HL-60 (cell line): ENCODE measurements around the gene SCAMP3.

Experiments
- DNase-seq, 2 experiments: peaks; one replicate each; pipeline ENCODE4 v3.0.0-alpha.2; 2010 to 2020; ENCODE audit warnings: low read depth in 1 of 2, low spot score in 1 of 2
- H3K27ac ChIP-seq: fragments of 250-450 bp; sonication (Bioruptor Pico); replicated peaks from 2 replicates; pipeline ENCODE4 v1.5.1; 2020; ENCODE audit warnings: mild to moderate bottlenecking, moderate library complexity
- H3K27me3 ChIP-seq: fragments of 250-450 bp; sonication (Bioruptor Pico); 2 replicates; pipeline ENCODE4 v1.5.1; 2021; ENCODE audit warnings: mild to moderate bottlenecking, moderate library complexity; ENCODE audit not compliant: insufficient read depth, poor library complexity, severe bottlenecking
- H3K4me3 ChIP-seq: replicated peaks from 2 replicates; pipeline ENCODE4 v1.5.1; 2011; ENCODE audit warnings: mild to moderate bottlenecking, control low read depth, low read length; ENCODE audit not compliant: insufficient read depth
- GABPA ChIP-seq: IDR thresholded peaks from 2 replicates; pipeline ENCODE4 v1.6.1; 2012; ENCODE audit warnings: low read depth
- POLR2AphosphoS5 ChIP-seq: IDR thresholded peaks from 2 replicates; pipeline ENCODE4 v1.6.1; 2012; ENCODE audit warnings: low read depth
- SPI1 ChIP-seq: IDR thresholded peaks from 2 replicates; pipeline ENCODE4 v1.6.1; 2012; ENCODE audit warnings: low read depth, mild to moderate bottlenecking, borderline replicate concordance
- TF ChIP-seq, protein P1 (sequence below): IDR thresholded peaks from 2 replicates; pipeline ENCODE4 v1.6.1; 2012; ENCODE audit warnings: low read depth; ENCODE audit not compliant: insufficient replicate concordance
- TF ChIP-seq, protein P2 (sequence below): IDR thresholded peaks from one replicate; pipeline ENCODE4 v1.5.1; 2011; ENCODE audit warnings: low read length, control low read depth, inconsistent platforms; ENCODE audit not compliant: insufficient read depth

The SCAMP3 gene

DNA sequence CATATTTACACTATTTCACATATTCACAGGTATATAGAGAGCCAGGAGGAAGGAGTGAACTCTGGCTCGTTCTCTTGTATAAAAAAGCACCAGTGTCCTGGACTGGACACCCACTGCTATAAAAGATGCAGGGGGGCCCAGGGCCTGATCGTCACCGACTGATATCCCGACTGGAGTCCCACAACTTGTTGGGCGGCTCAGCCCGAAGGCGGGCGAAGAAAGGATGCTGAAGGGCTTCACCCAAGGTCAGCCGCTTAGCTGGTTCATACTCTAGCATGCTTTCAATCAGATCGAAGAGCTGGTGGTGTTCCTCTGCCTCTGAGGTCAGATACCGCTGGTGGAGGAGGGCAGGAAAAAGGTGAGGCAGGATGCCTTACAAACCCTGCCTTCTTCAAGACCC is 907 bp upstream of the SCAMP3 start:
- no peak for TF ChIP-seq POLR2AphosphoS5
- no peak for TF ChIP-seq SPI1
- TF ChIP-seq, protein P1, sequence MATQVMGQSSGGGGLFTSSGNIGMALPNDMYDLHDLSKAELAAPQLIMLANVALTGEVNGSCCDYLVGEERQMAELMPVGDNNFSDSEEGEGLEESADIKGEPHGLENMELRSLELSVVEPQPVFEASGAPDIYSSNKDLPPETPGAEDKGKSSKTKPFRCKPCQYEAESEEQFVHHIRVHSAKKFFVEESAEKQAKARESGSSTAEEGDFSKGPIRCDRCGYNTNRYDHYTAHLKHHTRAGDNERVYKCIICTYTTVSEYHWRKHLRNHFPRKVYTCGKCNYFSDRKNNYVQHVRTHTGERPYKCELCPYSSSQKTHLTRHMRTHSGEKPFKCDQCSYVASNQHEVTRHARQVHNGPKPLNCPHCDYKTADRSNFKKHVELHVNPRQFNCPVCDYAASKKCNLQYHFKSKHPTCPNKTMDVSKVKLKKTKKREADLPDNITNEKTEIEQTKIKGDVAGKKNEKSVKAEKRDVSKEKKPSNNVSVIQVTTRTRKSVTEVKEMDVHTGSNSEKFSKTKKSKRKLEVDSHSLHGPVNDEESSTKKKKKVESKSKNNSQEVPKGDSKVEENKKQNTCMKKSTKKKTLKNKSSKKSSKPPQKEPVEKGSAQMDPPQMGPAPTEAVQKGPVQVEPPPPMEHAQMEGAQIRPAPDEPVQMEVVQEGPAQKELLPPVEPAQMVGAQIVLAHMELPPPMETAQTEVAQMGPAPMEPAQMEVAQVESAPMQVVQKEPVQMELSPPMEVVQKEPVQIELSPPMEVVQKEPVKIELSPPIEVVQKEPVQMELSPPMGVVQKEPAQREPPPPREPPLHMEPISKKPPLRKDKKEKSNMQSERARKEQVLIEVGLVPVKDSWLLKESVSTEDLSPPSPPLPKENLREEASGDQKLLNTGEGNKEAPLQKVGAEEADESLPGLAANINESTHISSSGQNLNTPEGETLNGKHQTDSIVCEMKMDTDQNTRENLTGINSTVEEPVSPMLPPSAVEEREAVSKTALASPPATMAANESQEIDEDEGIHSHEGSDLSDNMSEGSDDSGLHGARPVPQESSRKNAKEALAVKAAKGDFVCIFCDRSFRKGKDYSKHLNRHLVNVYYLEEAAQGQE = no peak
- TF ChIP-seq, protein P2, sequence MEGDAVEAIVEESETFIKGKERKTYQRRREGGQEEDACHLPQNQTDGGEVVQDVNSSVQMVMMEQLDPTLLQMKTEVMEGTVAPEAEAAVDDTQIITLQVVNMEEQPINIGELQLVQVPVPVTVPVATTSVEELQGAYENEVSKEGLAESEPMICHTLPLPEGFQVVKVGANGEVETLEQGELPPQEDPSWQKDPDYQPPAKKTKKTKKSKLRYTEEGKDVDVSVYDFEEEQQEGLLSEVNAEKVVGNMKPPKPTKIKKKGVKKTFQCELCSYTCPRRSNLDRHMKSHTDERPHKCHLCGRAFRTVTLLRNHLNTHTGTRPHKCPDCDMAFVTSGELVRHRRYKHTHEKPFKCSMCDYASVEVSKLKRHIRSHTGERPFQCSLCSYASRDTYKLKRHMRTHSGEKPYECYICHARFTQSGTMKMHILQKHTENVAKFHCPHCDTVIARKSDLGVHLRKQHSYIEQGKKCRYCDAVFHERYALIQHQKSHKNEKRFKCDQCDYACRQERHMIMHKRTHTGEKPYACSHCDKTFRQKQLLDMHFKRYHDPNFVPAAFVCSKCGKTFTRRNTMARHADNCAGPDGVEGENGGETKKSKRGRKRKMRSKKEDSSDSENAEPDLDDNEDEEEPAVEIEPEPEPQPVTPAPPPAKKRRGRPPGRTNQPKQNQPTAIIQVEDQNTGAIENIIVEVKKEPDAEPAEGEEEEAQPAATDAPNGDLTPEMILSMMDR = no peak
- no peak for TF ChIP-seq GABPA
- Histone ChIP-seq H3K27ac (no peak overlapping the region), H3K27me3 (no peaks in the 10 kb centered on the region)

DNA sequence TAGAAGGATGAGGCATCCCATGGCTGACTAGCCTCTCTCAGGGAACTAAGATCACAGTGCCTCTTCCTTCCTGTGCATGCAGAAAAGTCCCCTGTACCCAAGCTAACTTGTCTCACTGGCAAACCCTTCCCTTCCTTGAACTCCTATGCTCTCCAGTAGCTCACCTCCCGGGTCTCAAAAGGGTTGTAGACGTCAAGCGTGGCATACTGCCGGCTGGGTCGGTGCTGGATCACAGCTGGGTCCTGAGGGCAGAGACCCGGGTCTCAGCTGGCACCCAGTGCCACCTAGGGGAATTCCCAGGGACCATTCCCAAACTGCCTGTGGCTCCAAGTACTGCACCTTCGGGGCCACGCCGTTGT is 688 bp downstream of the SCAMP3 start:
- TF ChIP-seq POLR2AphosphoS5 (no peak), GABPA (peak; percentile 75), SPI1 (no peak)
- TF ChIP-seq, protein P1 = no peak
- TF ChIP-seq, protein P2 = no peak
- peak overlapping the region; percentile 82 for H3K4me3 ChIP-seq
- peak in 1 of 2 experiments; percentile 26 for DNase-seq
- H3K27me3 ChIP-seq = no peaks in the 10 kb centered on the region
- H3K27ac ChIP-seq = peak overlapping the region; percentile 80

More for the DNA sequence above, 907 bp upstream of the SCAMP3 start:
- H3K4me3 ChIP-seq = no peak overlapping the region
- no peak for DNase-seq

DNA sequence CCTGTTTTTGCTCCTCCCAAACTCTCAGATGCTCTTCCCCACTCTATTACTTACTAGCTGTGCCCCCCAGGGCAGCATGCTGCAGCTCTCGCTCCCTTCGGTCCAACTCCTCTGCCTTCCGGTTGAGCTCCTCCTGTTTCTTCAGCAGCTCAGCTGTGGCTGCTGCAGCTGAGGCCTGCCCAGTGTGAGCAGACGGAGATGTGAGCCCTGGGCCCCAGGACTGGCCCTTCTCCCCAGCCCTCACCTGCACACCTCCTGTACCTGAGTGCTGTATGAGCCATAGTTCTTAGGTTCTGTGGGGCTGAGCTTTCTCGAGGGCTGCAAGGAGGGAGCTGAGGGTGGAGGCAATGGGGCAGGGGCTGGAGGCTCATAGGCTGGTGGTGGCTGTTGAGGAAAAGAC is 1.9 kb downstream of the SCAMP3 start:
- Histone ChIP-seq H3K4me3 (no peak overlapping the region), H3K27me3 (no peaks in the 10 kb centered on the region), H3K27ac (no peak overlapping the region)
- DNase-seq = no peak
- TF ChIP-seq, protein P2 = no peak
- no peak for TF ChIP-seq GABPA
- TF ChIP-seq SPI1 = no peak
- TF ChIP-seq, protein P1 = no peak
- no peak for TF ChIP-seq POLR2AphosphoS5
